Measurements from ENCODE around the gene MEPCE. TPM values are rescaled to one million over a fixed set of nuclear protein-coding genes. Genes with fewer than 3 reads are reported as not detected.

The MEPCE gene
- total RNA-seq, 1 donor from 2014 or later = 38.5 TPM

GRCh38 chr7:100455206-100455605, 25.6 kb downstream of the MEPCE start:
- Mint-ChIP-seq H3K9me3 (no peaks in the 10 kb centered on the region), H3K36me3 (peaks cover 3% of the 10 kb centered on the region), H3K27ac (no peak overlapping the region), H3K4me3 (no peak overlapping the region), H3K27me3 (ENCODE audit: low read depth) (no peaks in the 10 kb centered on the region), H3K4me1 (no peaks in the 10 kb centered on the region)
- TF ChIP-seq CTCF (IDR thresholded peaks at IDR 0.05; ENCODE audit: unreplicated experiment) = no peak
- DNase-seq (ENCODE audit: low spot score in 2 of 2, unreplicated experiment in 2 of 2) = no peak

- H3K27me3 Mint-ChIP-seq (ENCODE audit: low read depth) = no peaks in the 10 kb centered on the region
- no peak for DNase-seq (ENCODE audit: low spot score in 2 of 2, unreplicated experiment in 2 of 2)
- H3K36me3 Mint-ChIP-seq = peaks cover 3% of the 10 kb centered on the region
- H3K27ac Mint-ChIP-seq = no peak overlapping the region
- H3K4me1 Mint-ChIP-seq = no peaks in the 10 kb centered on the region
- no peaks in the 10 kb centered on the region for H3K9me3 Mint-ChIP-seq
- no peak overlapping the region for H3K4me3 Mint-ChIP-seq
- TF ChIP-seq CTCF (IDR thresholded peaks at IDR 0.05; ENCODE audit: unreplicated experiment) = no peak
Observed at GRCh38 chr7:100456562-100456961, 26.9 kb downstream of the MEPCE start.

- H3K27ac Mint-ChIP-seq = no peak overlapping the region
- H3K4me3 Mint-ChIP-seq = no peak overlapping the region
- no peaks in the 10 kb centered on the region for H3K9me3 Mint-ChIP-seq
- no peaks in the 10 kb centered on the region for H3K4me1 Mint-ChIP-seq
- no peaks in the 10 kb centered on the region for H3K27me3 Mint-ChIP-seq (ENCODE audit: low read depth)
- TF ChIP-seq CTCF (IDR thresholded peaks at IDR 0.05; ENCODE audit: unreplicated experiment) = no peak
- peaks cover 3% of the 10 kb centered on the region for H3K36me3 Mint-ChIP-seq
- no peak for DNase-seq (ENCODE audit: low spot score in 2 of 2, unreplicated experiment in 2 of 2)
Observed at GRCh38 chr7:100457033-100457432, 27.4 kb downstream of the MEPCE start.

- peaks cover 2% of the 10 kb centered on the region for H3K4me1 Mint-ChIP-seq
- DNase-seq (ENCODE audit: low spot score in 2 of 2, unreplicated experiment in 2 of 2) = no peak
- H3K27ac Mint-ChIP-seq = no peak within 1 kb of the TSS
- no peaks in the 10 kb centered on the region for H3K9me3 Mint-ChIP-seq
- no peak within 1 kb of the TSS for H3K4me3 Mint-ChIP-seq
- no peak for TF ChIP-seq CTCF (IDR thresholded peaks at IDR 0.05; ENCODE audit: unreplicated experiment)
- peaks cover 3% of the 10 kb centered on the region for H3K36me3 Mint-ChIP-seq
- H3K27me3 Mint-ChIP-seq (ENCODE audit: low read depth) = no peaks in the 10 kb centered on the region
Observed at GRCh38 chr7:100464210-100464660, 34.6 kb downstream of the MEPCE start, which contains the start of gene SPACDR. TSS of gene SPACDR (minus strand) at chr7:100464260. CDS start at chr7:100464025, 235 bp downstream.

- H3K36me3 Mint-ChIP-seq = no peaks in the 10 kb centered on the region
- DNase-seq (ENCODE audit: low spot score in 2 of 2, unreplicated experiment in 2 of 2) = no peak
- H3K27ac Mint-ChIP-seq = no peak overlapping the region
- no peaks in the 10 kb centered on the region for H3K9me3 Mint-ChIP-seq
- H3K27me3 Mint-ChIP-seq (ENCODE audit: low read depth) = no peaks in the 10 kb centered on the region
- H3K4me1 Mint-ChIP-seq = peaks cover 4% of the 10 kb centered on the region
- no peak for TF ChIP-seq CTCF (IDR thresholded peaks at IDR 0.05; ENCODE audit: unreplicated experiment)
- no peak overlapping the region for H3K4me3 Mint-ChIP-seq
Observed at GRCh38 chr7:100464791-100465190, 35.2 kb downstream of the MEPCE start.

GRCh38 chr7:100465299-100465698, 35.7 kb downstream of the MEPCE start:
- no peak for TF ChIP-seq CTCF (IDR thresholded peaks at IDR 0.05; ENCODE audit: unreplicated experiment)
- H3K9me3 Mint-ChIP-seq = no peaks in the 10 kb centered on the region
- H3K4me3 Mint-ChIP-seq = no peak overlapping the region
- no peak for DNase-seq (ENCODE audit: low spot score in 2 of 2, unreplicated experiment in 2 of 2)
- no peaks in the 10 kb centered on the region for H3K36me3 Mint-ChIP-seq
- H3K4me1 Mint-ChIP-seq = peaks cover 8% of the 10 kb centered on the region
- no peak overlapping the region for H3K27ac Mint-ChIP-seq
- H3K27me3 Mint-ChIP-seq (ENCODE audit: low read depth) = no peaks in the 10 kb centered on the region

Data from mesothelial cell of epicardium (in vitro differentiated cells).